Natural killer cell (primary cell): Measurements from ENCODE around the gene EIF4E1B. TPM values are rescaled to one million over a fixed set of nuclear protein-coding genes. Genes with fewer than 3 reads are reported as not detected.

Experiments used
- ATAC-seq, 3 donors: fragments of 150-1000 bp in 2 of 3; fragments of 200-7000 bp in 1 of 3; cut with Tn5 transposase; 1 replicate in 1 of 3; 2 replicates in 2 of 3; pipeline ENCODE4 v1.10.0; 2021; ENCODE audit warnings: mild to moderate bottlenecking in 2 of 3, moderate library complexity in 2 of 3
- DNase-seq, 2 donors: peaks; one replicate each; pipeline versions ENCODE4 v3.0.0 to v3.0.0-alpha.2; 2013 to 2021; ENCODE audit warnings: mixed read lengths in 1 of 2
- H3K27ac ChIP-seq: one replicate; pipeline ENCODE4 v1.5.1; 2013; ENCODE audit warnings: mild to moderate bottlenecking, low read length
- H3K27me3 ChIP-seq: one replicate; pipeline ENCODE4 v1.6.1; 2013; ENCODE audit warnings: low read length; ENCODE audit not compliant: control insufficient read depth, insufficient read depth
- H3K36me3 ChIP-seq: one replicate; pipeline ENCODE4 v1.6.1; 2013; ENCODE audit warnings: low read length; ENCODE audit not compliant: control insufficient read depth, insufficient read depth
- H3K4me1 ChIP-seq: one replicate; pipeline ENCODE4 v1.6.1; 2013; ENCODE audit warnings: low read length; ENCODE audit not compliant: control insufficient read depth, insufficient read depth
- H3K4me3 ChIP-seq: one replicate; pipeline ENCODE4 v1.5.1; 2013; ENCODE audit warnings: low read length
- H3K9me3 ChIP-seq: one replicate; pipeline ENCODE4 v1.6.1; 2013; ENCODE audit warnings: low read length; ENCODE audit not compliant: control insufficient read depth, insufficient read depth
- H3K27ac Mint-ChIP-seq, 2 donors: one replicate each; pipeline ENCODE4 v1.8.0; 2022; ENCODE audit warnings: mild to moderate bottlenecking in 2 of 2, mixed read lengths in 2 of 2, moderate library complexity in 1 of 2
- H3K27me3 Mint-ChIP-seq, 2 donors: one replicate each; pipeline ENCODE4 v1.8.0; 2022; ENCODE audit warnings: low read depth in 2 of 2, mixed read lengths in 2 of 2
- H3K36me3 Mint-ChIP-seq: one replicate; pipeline ENCODE4 v1.8.0; 2022; ENCODE audit warnings: mixed read lengths
- H3K4me1 Mint-ChIP-seq, 2 donors: one replicate each; pipeline ENCODE4 v1.8.0; 2022; ENCODE audit warnings: mixed read lengths in 2 of 2
- H3K4me3 Mint-ChIP-seq: one replicate; pipeline ENCODE4 v1.8.0; 2022; ENCODE audit warnings: mild to moderate bottlenecking, moderate library complexity, mixed read lengths
- H3K9me3 Mint-ChIP-seq, 2 donors: one replicate each; pipeline ENCODE4 v1.8.0; 2022; ENCODE audit warnings: mixed read lengths in 2 of 2
- CTCF ChIP-seq: fragments of 200-600 bp; IDR thresholded peaks from one replicate; pipeline ENCODE4 v1.8.0; 2022; ENCODE audit warnings: antibody characterized with exemption
- WGBS: methylation state at CpG from one replicate; pipeline ENCODE4 v1.1.7; 2013; ENCODE audit warnings: missing lambda C conversion rate; ENCODE audit not compliant: insufficient coverage; 5-methylcytosine and 5-hydroxymethylcytosine counted together
- intact Hi-C: fragments of 100-400 bp; cut with micrococcal nuclease; formaldehyde crosslinking; loops from one replicate; pipeline ENCODE4 v1.14.2; 2022
- total RNA-seq, 4 donors: library from RNA; stranded (reverse); fragments of 120-200 nt in 1 of 4; gene quantifications; one replicate each; pipeline versions ENCODE4 v1.2.3 to v1.2.4, GENCODE V29; 2013 to 2022

EIF4E1B gene
- total RNA-seq, 3 donors from 2014 or later (not counting 1 experiment from before 2014, with no cell fraction given), result not detected

GRCh38 chr5:176695073-176695472 is 64.6 kb downstream of the EIF4E1B start:
- no peaks in the 10 kb centered on the region for H3K9me3 Mint-ChIP-seq
- intact Hi-C loops, result no loop called here
- H3K4me3 ChIP-seq, result no peak overlapping the region
- ATAC-seq (no peak), DNase-seq (no peak)
- WGBS, result 78% methylated on average over 8 of the region's 8 CpGs
- no peaks in the 10 kb centered on the region for H3K36me3 Mint-ChIP-seq
- H3K27ac Mint-ChIP-seq, result no peak overlapping the region
- no peaks in the 10 kb centered on the region for H3K36me3 ChIP-seq
- H3K27me3 ChIP-seq, result peaks cover 14% of the 10 kb centered on the region
- H3K4me3 Mint-ChIP-seq, result no peak overlapping the region
- H3K4me1 Mint-ChIP-seq, result peaks cover 0 to under 1% of the 10 kb centered on the region in 2 donors
- peaks cover 60 to 85% of the 10 kb centered on the region in 2 donors for H3K27me3 Mint-ChIP-seq
- no peak overlapping the region for H3K27ac ChIP-seq
- no peaks in the 10 kb centered on the region for H3K4me1 ChIP-seq
- no peaks in the 10 kb centered on the region for H3K9me3 ChIP-seq
- TF ChIP-seq CTCF, result no peak

Other genes with a start within 250 kb of the EIF4E1B start
- 10 to 100 TPM in 2 of 3 donors, 1 to 10 TPM in 1; 6.4 to 12.4 (median 12.1) TPM for gene NOP16, start 242.1 kb upstream of the EIF4E1B start, total RNA-seq
- gene HIGD2A, start 241.9 kb upstream of the EIF4E1B start, total RNA-seq, result 10 to 100 TPM; 83.5 to 90.2 (median 86.2) TPM
- 10 to 100 TPM; 60.6 to 77.2 (median 70.4) TPM for gene CLTB, start 214.1 kb upstream of the EIF4E1B start, total RNA-seq
- gene FAF2, start 182.3 kb upstream of the EIF4E1B start, total RNA-seq, result 10 to 100 TPM; 32.1 to 32.5 (median 32.1) TPM
- gene RNF44, start 93.3 kb upstream of the EIF4E1B start, total RNA-seq, result 100 to 1,000 TPM; 297 to 394 (median 359) TPM
- 1 to 10 TPM in 2 of 3 donors, under 1 TPM in 1; 0.75 to 2.2 (median 1.8) TPM for gene CDHR2, start 81.3 kb upstream of the EIF4E1B start, total RNA-seq
- 1 to 10 TPM in 2 of 3 donors, under 1 TPM in 1; 0.92 to 1.5 (median 1.3) TPM for gene GPRIN1, start 20.5 kb upstream of the EIF4E1B start, total RNA-seq
- gene SNCB, start 141 bp upstream of the EIF4E1B start, total RNA-seq, result not detected
- gene TSPAN17, start 16.8 kb downstream of the EIF4E1B start, total RNA-seq, result 10 to 100 TPM; 24.1 to 29.4 (median 24.6) TPM
- not detected for gene UNC5A, start 179.9 kb downstream of the EIF4E1B start, total RNA-seq